Body of pancreas (tissue), 4 donors: ENCODE results near the gene KRT83.

Source experiments
- CTCF ChIP-seq, 7 experiments: fragments of 450-650 bp in 4 of 7; fragments of 200-600 bp in 3 of 7; sonication (generic) in 3 of 7; IDR thresholded peaks; one replicate each; pipeline ENCODE4 v1.5.1; 2016 to 2019; ENCODE audit warnings: antibody characterized with exemption in 7 of 7
- POLR2A ChIP-seq, 3 donors: fragments of 450-650 bp; IDR thresholded peaks; one replicate each; pipeline ENCODE4 v1.6.1; 2016; ENCODE audit warnings: antibody characterized with exemption in 3 of 3, mild to moderate bottlenecking in 2 of 3

- TF ChIP-seq CTCF (IDR thresholded peaks at IDR 0.05) (no peak), POLR2A (IDR thresholded peaks at IDR 0.05) (no peak)
Measured at GRCh38 chr12:52342781-52343490, 21.7 kb upstream of the KRT83 start.
